Mononuclear cell (primary cell): ENCODE results near the gene LRRC28. TPM values are rescaled to one million over a fixed set of nuclear protein-coding genes. Genes with fewer than 3 reads are reported as not detected.

Experiments used
- H3K27me3 ChIP-seq: 2 replicates; pipeline ENCODE4 v1.6.0; 2011; ENCODE audit warnings: low read length, control low read depth; ENCODE audit not compliant: insufficient read depth
- H3K4me1 ChIP-seq: 2 replicates; pipeline ENCODE4 v1.5.1; 2011; ENCODE audit warnings: mild to moderate bottlenecking, low read length, control low read depth; ENCODE audit not compliant: insufficient read depth
- H3K4me3 ChIP-seq: 2 replicates; pipeline ENCODE4 v1.5.1; 2011; ENCODE audit warnings: mild to moderate bottlenecking, low read length, moderate library complexity
- H3K9me3 ChIP-seq: 2 replicates; pipeline ENCODE4 v1.5.1; 2011; ENCODE audit warnings: low read depth, mild to moderate bottlenecking, control low read depth, low read length
- total RNA-seq: library from RNA; depleted of rRNA; stranded (reverse); fragments of >200 nt; gene quantifications from one replicate; pipeline ENCODE4 v1.2.3, GENCODE V29; 2012

LRRC28 gene
- total RNA-seq, 1 donor = 13.3 TPM

- Histone ChIP-seq H3K4me3 (no peak overlapping the region), H3K9me3 (no peaks in the 10 kb centered on the region), H3K4me1 (no peaks in the 10 kb centered on the region), H3K27me3 (no peaks in the 10 kb centered on the region)
Observed at GRCh38 chr15:99336794-99337193, 85.5 kb downstream of the LRRC28 start.

- H3K27me3 ChIP-seq = no peaks in the 10 kb centered on the region
- H3K4me1 ChIP-seq = no peaks in the 10 kb centered on the region
- H3K9me3 ChIP-seq = no peaks in the 10 kb centered on the region
- H3K4me3 ChIP-seq = no peak overlapping the region
Observed at GRCh38 chr15:99340347-99340746, 89.1 kb downstream of the LRRC28 start.

- Histone ChIP-seq H3K9me3 (no peaks in the 10 kb centered on the region), H3K4me3 (no peak overlapping the region), H3K27me3 (no peaks in the 10 kb centered on the region), H3K4me1 (no peaks in the 10 kb centered on the region)
Observed at GRCh38 chr15:99341786-99342185, 90.5 kb downstream of the LRRC28 start.

GRCh38 chr15:99343208-99343607 is 91.9 kb downstream of the LRRC28 start:
- Histone ChIP-seq H3K4me3 (no peak overlapping the region), H3K9me3 (no peaks in the 10 kb centered on the region), H3K4me1 (no peaks in the 10 kb centered on the region), H3K27me3 (no peaks in the 10 kb centered on the region)

GRCh38 chr15:99343881-99344551 is 92.7 kb downstream of the LRRC28 start:
- H3K27me3 ChIP-seq = no peaks in the 10 kb centered on the region
- no peaks in the 10 kb centered on the region for H3K4me1 ChIP-seq
- H3K4me3 ChIP-seq = no peak overlapping the region
- no peaks in the 10 kb centered on the region for H3K9me3 ChIP-seq

GRCh38 chr15:99344639-99345038 is 93.4 kb downstream of the LRRC28 start:
- no peak overlapping the region for H3K4me3 ChIP-seq
- H3K27me3 ChIP-seq = no peaks in the 10 kb centered on the region
- no peaks in the 10 kb centered on the region for H3K9me3 ChIP-seq
- no peaks in the 10 kb centered on the region for H3K4me1 ChIP-seq

- Histone ChIP-seq H3K9me3 (no peaks in the 10 kb centered on the region), H3K4me3 (no peak overlapping the region), H3K4me1 (no peaks in the 10 kb centered on the region), H3K27me3 (no peaks in the 10 kb centered on the region)
Observed at GRCh38 chr15:99345242-99345641, 94.0 kb downstream of the LRRC28 start.

- Histone ChIP-seq H3K4me3 (no peak overlapping the region), H3K27me3 (no peaks in the 10 kb centered on the region), H3K9me3 (no peaks in the 10 kb centered on the region), H3K4me1 (peaks cover 6% of the 10 kb centered on the region)
Observed at GRCh38 chr15:99345832-99346462, 94.7 kb downstream of the LRRC28 start.

- Histone ChIP-seq H3K9me3 (no peaks in the 10 kb centered on the region), H3K4me1 (peaks cover 6% of the 10 kb centered on the region), H3K4me3 (no peak overlapping the region), H3K27me3 (no peaks in the 10 kb centered on the region)
Observed at GRCh38 chr15:99347574-99347973, 96.3 kb downstream of the LRRC28 start.

GRCh38 chr15:99348412-99348811 is 97.1 kb downstream of the LRRC28 start:
- Histone ChIP-seq H3K9me3 (no peaks in the 10 kb centered on the region), H3K4me1 (peaks cover 6% of the 10 kb centered on the region), H3K4me3 (no peak overlapping the region)

GRCh38 chr15:99350408-99350807 is 99.1 kb downstream of the LRRC28 start:
- H3K4me1 ChIP-seq = peaks cover 6% of the 10 kb centered on the region
- H3K27me3 ChIP-seq = no peaks in the 10 kb centered on the region
- H3K9me3 ChIP-seq = no peaks in the 10 kb centered on the region
- H3K4me3 ChIP-seq = no peak overlapping the region

More at GRCh38 chr15:99348412-99348811, 97.1 kb downstream of the LRRC28 start:
- no peaks in the 10 kb centered on the region for H3K27me3 ChIP-seq

- no peaks in the 10 kb centered on the region for H3K9me3 ChIP-seq
- H3K4me1 ChIP-seq = peaks cover 5% of the 10 kb centered on the region
- H3K4me3 ChIP-seq = no peak overlapping the region
- no peaks in the 10 kb centered on the region for H3K27me3 ChIP-seq
Observed at GRCh38 chr15:99359769-99360168, 108.5 kb downstream of the LRRC28 start.

- Histone ChIP-seq H3K9me3 (no peaks in the 10 kb centered on the region), H3K4me1 (peaks cover 5% of the 10 kb centered on the region)
Observed at GRCh38 chr15:99361545-99362185, 110.4 kb downstream of the LRRC28 start.

GRCh38 chr15:99365242-99365641 is 114.0 kb downstream of the LRRC28 start:
- no peaks in the 10 kb centered on the region for H3K27me3 ChIP-seq
- no peaks in the 10 kb centered on the region for H3K9me3 ChIP-seq
- H3K4me1 ChIP-seq = no peaks in the 10 kb centered on the region
- H3K4me3 ChIP-seq = no peak overlapping the region

More at GRCh38 chr15:99361545-99362185, 110.4 kb downstream of the LRRC28 start:
- H3K27me3 ChIP-seq = no peaks in the 10 kb centered on the region
- H3K4me3 ChIP-seq = no peak overlapping the region

GRCh38 chr15:99366013-99366412 is 114.7 kb downstream of the LRRC28 start:
- Histone ChIP-seq H3K4me1 (peaks cover 1% of the 10 kb centered on the region), H3K27me3 (no peaks in the 10 kb centered on the region), H3K4me3 (no peak overlapping the region), H3K9me3 (no peaks in the 10 kb centered on the region)
